IPS-NIHi7 (cell line): ENCODE data around the gene TRABD2B.

Experiments used
- DNase-seq: peaks from one replicate; pipeline ENCODE4 v3.0.0; 2012; ENCODE audit warnings: mixed read lengths; ENCODE audit errors: extremely low spot score

Gene TRABD2B

DNA sequence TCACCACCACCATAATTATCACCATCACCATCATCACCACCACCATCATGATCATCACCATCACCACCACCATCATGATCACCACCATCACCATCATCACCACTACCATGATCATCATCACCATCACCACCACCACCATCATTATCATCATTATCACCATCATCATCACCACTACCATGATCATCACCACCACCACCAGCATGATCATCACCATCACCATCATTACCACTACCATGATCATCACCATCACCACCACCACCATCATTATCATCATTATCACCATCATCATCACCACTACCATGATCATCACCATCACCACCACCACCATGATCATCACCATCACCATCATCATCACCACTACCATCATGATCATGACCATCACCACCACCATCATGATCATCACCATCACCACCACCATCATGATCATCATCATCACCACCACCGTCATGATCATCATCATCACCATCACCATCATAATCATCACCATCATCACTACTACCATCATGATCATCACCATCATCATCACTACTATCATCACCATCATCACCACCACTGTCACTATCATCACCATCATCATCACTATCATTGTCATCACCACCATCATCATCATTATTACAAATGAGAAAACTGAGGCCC is 60.2 kb downstream of the TRABD2B start:
- DNase-seq, result no peak

DNA sequence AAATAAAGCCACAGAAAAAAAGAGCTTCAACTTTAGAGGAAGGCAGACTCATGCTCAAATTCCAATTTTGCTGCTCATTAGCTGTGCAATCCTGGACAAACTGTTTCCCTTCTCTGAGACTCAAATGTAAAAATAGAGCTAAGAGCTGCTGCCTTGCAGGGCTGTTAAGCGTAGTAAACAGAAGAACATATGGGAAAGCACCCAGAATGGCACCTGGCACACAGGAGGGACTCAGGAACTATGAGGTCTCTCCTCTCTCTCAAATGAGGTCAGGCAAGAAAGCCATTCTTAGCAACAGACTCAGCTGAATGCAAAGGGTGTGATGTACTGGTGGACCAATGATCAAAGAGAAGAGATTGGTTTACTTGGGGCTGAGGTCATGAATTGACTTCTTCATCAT is 61.3 kb downstream of the TRABD2B start:
- no peak for DNase-seq

GRCh38 chr1:47935163-47935562 is 62.0 kb downstream of the TRABD2B start:
- no peak for DNase-seq

- peak; percentile 54 for DNase-seq
These were observed 62.9 kb downstream of the TRABD2B start for GRCh38 chr1:47934243-47934805.

DNA sequence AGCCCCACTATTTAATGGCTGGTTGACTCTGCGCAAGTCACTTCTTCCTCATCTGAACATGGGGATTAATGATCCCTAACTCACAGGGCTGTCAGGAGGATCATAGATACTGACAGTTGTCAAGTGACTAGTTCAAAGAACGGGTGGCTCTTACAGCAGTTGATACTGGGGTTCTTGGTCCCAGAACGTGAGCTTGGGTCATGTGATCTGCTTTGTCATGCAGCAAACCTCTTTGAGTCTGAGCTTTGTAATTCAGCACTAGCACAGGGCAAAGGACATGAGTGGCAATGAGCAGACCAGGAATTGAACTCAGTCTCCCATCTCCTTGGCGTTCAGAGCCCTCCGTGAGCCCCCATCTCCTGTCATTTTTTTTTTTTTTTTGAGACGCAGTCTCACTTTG is 64.4 kb downstream of the TRABD2B start:
- DNase-seq, result no peak

DNA sequence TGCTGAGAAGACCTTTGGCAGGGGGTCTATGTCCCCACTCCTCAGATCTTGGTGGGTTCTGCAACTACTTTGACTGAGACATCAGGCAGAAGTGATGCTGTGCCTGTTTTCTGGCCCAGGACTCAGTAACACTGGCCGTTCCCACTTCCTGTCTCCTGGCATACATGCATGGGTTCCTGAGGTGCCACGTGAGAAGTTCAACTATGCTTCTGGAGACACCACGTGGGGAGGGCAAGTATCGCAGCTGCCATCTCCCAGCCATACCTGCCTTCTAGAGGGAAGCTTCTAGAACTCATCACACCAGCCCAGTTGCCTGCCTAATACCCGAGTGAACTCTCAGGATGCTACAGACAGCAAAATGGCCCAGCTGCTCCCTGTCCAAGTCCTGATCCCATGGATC is 65.8 kb downstream of the TRABD2B start:
- DNase-seq, result peak; percentile 41

DNA sequence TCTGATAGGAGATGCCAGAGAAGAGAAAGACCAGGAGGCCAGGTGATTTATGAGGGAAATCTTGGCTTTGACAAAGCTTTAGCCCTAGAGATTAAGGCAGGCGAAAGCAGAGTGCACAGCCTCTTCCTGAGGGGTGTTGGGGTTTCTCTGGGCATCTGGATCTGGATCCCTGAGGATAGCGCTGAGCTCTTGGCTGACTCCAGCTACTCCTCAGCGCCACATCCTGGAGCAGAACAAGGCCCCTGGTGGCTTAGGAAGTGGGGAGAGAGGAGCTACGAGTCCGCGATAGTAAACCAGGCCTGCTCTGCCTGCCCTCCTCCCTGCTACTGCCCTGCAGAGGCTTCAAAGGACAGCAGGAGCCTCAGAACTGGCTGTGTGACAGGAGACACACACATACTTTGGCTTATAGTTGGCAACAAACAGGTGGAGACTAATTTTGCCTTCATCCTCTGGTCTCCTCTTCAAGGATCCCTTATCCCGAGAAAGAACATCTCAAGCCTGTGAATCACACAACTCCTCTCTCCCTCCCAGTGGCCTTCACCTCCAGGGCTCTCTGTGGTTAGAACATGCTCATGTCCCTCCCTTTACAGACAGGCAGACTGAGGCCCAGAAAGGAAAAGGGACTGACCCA is 66.9 kb downstream of the TRABD2B start:
- no peak for DNase-seq

DNA sequence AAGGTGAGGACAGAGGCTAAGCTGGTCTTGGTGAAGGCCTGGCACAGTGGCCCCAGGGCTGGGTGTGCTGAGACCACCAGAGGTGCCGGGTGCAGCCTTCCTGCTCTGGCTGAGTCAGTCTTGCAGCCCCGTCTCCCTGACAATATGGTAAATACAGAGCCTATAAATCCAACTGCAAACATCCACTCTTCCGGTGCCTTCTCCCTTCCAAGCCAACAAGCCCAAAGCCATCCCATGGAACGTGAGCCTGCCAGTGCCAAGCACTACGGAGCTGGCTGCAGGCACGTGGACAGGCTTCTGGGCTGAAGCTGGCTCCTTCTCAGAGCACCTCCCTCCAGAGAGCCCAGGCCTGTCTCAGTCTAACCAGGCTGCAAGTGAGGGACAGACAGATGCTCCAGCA is 70.0 kb downstream of the TRABD2B start:
- no peak for DNase-seq

GRCh38 chr1:47926461-47926999 is 70.7 kb downstream of the TRABD2B start:
- DNase-seq, result no peak

- no peak for DNase-seq
These were observed 72.7 kb downstream of the TRABD2B start for GRCh38 chr1:47924270-47925048.

GRCh38 chr1:47921935-47922415 is 75.2 kb downstream of the TRABD2B start:
- no peak for DNase-seq

- DNase-seq, result no peak
These were observed 77.9 kb downstream of the TRABD2B start for GRCh38 chr1:47919113-47919833.

DNA sequence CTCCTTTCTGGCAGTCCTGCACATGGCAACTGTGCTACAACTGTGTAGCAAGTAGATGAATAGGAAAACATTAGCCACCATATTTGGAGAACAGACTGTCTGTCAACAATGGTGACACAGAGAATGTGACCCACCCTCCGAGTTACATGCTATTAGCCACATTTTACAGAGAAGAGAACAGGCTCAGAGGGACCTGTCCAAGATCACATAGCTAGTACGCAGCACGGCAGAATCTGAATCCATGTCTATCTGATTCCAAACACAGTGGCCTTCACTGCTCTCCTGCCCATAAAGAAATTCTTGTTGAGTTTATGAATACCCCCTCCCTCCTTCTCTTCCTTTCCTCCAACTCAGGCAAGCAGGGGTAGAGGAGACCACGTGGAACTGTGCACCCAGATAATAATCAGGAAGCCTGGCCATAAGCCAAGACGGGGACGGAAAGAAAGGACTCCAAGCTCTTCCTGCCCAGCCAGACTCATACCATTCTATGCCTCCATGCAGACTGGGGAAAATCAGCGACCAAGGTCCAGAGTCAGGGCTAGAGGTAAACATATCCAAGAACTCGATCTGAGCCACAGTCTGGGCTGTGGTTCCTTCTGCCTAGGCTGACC is 78.8 kb downstream of the TRABD2B start:
- no peak for DNase-seq

DNA sequence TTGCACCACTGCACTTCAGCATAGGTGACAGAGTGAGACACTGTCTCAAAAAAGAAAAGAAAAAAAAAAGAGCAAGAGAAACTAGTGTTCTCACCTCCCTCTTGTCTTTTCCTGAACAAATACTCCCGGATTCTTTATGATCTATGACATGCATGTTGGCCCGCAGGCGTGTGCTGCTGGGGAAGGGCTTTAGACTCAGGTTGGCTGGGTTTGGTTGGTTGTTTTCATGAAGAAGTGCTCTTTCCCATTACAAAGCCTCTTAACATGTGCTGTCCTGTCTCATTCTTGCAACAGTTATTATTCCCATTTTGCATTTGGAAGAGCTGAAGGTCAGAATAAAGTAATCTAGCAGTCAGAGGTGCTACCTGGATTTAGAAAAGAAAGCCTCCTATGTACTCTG is 79.5 kb downstream of the TRABD2B start:
- no peak for DNase-seq

GRCh38 chr1:47915677-47916353 is 81.4 kb downstream of the TRABD2B start:
- DNase-seq, result peak; percentile 42

DNA sequence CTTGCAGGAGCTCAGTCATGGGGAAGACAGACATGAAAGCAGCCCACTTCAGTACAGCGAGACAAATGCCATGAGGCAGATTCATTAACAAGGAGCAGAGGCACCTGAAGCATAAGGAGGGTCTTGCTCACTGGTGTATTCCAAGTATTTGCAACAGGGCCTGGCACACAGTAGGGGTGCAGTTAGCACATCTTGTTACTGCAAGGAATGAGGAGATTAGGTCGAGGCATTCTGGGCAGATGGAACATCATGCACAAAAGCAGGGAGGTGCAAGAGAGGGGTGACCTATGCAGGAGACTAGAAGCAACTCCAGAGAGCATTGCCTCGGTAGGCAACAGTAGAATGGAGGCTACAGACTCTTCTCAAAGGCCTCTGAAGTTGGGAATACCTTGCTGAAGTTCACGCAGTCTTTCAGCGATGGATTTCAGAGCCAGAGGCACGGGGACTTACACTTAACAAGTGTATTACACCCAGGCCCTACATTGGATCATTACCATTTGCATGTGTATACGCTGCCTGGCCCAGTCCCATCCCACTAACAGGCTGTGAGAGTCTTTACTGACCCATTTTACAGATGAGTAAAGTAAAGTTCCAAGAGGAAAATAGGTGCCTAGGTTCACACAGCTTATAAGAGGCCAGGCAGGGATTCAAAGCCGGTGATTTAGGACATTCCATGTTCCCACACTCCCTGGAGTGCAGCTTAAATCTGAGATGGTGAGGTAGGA is 82.1 kb downstream of the TRABD2B start:
- no peak for DNase-seq

DNA sequence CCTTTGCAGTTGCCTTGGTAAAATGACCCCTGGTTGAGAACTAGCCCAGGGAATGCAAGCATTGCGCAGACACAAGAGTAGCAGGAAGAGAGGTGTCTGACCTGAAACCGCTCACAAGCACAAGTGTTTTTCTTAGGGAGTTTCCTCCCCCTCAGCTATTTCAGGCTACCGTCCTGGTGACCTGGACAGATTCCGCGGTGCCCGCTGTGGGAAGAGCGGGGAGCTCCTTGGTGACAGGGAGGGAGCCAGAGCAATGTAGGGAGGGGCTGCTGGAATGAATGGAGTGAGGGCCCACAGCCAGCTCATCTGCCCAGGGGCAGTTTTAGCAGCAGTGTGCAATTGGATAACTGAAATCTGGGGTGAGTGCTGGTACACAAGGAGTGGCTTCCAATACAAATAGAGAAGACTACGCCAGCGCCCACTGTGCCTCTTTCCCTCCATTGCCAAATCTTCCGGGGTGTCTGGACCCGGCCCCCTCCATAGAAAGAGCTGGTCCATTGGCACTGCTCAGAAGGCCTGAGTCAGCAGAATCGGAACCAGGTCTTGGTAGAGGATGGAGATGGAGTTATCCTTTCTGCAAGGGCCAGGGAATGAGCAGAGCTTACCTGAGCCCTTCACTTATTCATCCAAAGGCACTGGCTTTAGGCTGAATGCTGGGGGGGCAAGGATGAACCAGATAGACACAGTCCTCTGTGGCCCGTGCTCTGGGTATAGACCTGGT is 82.8 kb downstream of the TRABD2B start:
- DNase-seq, result no peak

- no peak for DNase-seq
These were observed 83.9 kb downstream of the TRABD2B start for GRCh38 chr1:47913225-47913823.

DNA sequence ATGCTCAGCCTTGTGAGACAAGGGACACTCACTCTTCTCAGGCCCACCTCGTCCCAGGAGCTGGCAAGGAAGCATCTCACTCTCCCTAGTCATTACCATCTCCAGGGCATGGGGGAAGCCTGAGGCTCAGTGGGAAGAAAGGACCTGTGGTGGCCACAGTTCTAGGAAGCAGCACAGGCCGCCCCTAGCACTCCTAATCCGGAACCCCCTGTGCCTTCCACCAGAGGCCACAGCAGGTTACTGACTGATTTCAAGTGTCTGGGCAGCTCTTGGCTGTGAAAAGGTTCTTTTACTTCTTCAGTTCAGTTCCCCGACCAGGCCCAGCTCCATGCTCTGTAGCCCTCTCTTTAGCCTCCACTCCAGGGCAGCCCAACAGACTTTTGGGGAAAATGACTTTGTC is 84.4 kb downstream of the TRABD2B start:
- no peak for DNase-seq
